KOPT-K1 (cell line): ENCODE measurements around the gene FLYWCH1.

Experiments used
- H3K27ac ChIP-seq: fragments of 200-600 bp; sonication (generic); 2 replicates; pipeline ENCODE4 v1.5.1; 2016; ENCODE audit warnings: antibody characterized with exemption, mild to moderate bottlenecking, low read depth, low read length; ENCODE audit not compliant: poor library complexity, severe bottlenecking
- H3K36me3 ChIP-seq: fragments of 200-600 bp; sonication (generic); 2 replicates; pipeline ENCODE4 v1.5.1; 2017; ENCODE audit warnings: antibody characterized with exemption, mild to moderate bottlenecking, low read length, moderate library complexity; ENCODE audit not compliant: insufficient read depth
- H3K9me3 ChIP-seq: fragments of 200-600 bp; sonication (generic); 2 replicates; pipeline ENCODE4 v1.5.1; 2017; ENCODE audit warnings: antibody characterized with exemption, low read length, mild to moderate bottlenecking; ENCODE audit not compliant: insufficient read depth, poor library complexity, severe bottlenecking

FLYWCH1 gene

GRCh38 chr16:2949705-2950352 lies 38.1 kb downstream of the FLYWCH1 start:
- no peaks in the 10 kb centered on the region for H3K36me3 ChIP-seq

GRCh38 chr16:2950353-2950724 lies 38.6 kb downstream of the FLYWCH1 start:
- Histone ChIP-seq H3K27ac (no peak overlapping the region), H3K9me3 (no peaks in the 10 kb centered on the region), H3K36me3 (no peaks in the 10 kb centered on the region)

More at GRCh38 chr16:2949705-2950352, 38.1 kb downstream of the FLYWCH1 start:
- H3K9me3 ChIP-seq: no peaks in the 10 kb centered on the region
- no peak overlapping the region for H3K27ac ChIP-seq

- Histone ChIP-seq H3K36me3 (no peaks in the 10 kb centered on the region), H3K27ac (no peak overlapping the region), H3K9me3 (no peaks in the 10 kb centered on the region)
These were observed 39.0 kb downstream of the FLYWCH1 start for GRCh38 chr16:2950773-2951172.

- H3K27ac ChIP-seq: no peak overlapping the region
- no peaks in the 10 kb centered on the region for H3K36me3 ChIP-seq
- H3K9me3 ChIP-seq: no peaks in the 10 kb centered on the region
These were observed 40.9 kb downstream of the FLYWCH1 start for GRCh38 chr16:2952679-2953078.

- Histone ChIP-seq H3K9me3 (no peaks in the 10 kb centered on the region), H3K27ac (no peak overlapping the region), H3K36me3 (no peaks in the 10 kb centered on the region)
These were observed 42.2 kb downstream of the FLYWCH1 start for GRCh38 chr16:2953706-2954627.

- Histone ChIP-seq H3K36me3 (no peaks in the 10 kb centered on the region), H3K9me3 (no peaks in the 10 kb centered on the region), H3K27ac (no peak overlapping the region)
These were observed 43.1 kb downstream of the FLYWCH1 start for GRCh38 chr16:2954656-2955381.

- no peaks in the 10 kb centered on the region for H3K36me3 ChIP-seq
- H3K9me3 ChIP-seq: no peaks in the 10 kb centered on the region
- no peak overlapping the region for H3K27ac ChIP-seq
These were observed 43.7 kb downstream of the FLYWCH1 start for GRCh38 chr16:2955438-2955778.

- H3K9me3 ChIP-seq: no peaks in the 10 kb centered on the region
- H3K36me3 ChIP-seq: no peaks in the 10 kb centered on the region
- peak overlapping the region; percentile 41 for H3K27ac ChIP-seq
These were observed 44.2 kb downstream of the FLYWCH1 start for GRCh38 chr16:2955779-2956578.

GRCh38 chr16:2956579-2956956 lies 44.8 kb downstream of the FLYWCH1 start:
- no peaks in the 10 kb centered on the region for H3K36me3 ChIP-seq
- peak overlapping the region; percentile 41 for H3K27ac ChIP-seq
- no peaks in the 10 kb centered on the region for H3K9me3 ChIP-seq

- Histone ChIP-seq H3K9me3 (no peaks in the 10 kb centered on the region), H3K36me3 (no peaks in the 10 kb centered on the region), H3K27ac (no peak overlapping the region)
These were observed 47.5 kb downstream of the FLYWCH1 start for GRCh38 chr16:2959206-2959605.

- Histone ChIP-seq H3K36me3 (no peaks in the 10 kb centered on the region), H3K27ac (no peak overlapping the region), H3K9me3 (no peaks in the 10 kb centered on the region)
These were observed 48.7 kb downstream of the FLYWCH1 start for GRCh38 chr16:2960183-2961010.

GRCh38 chr16:2962334-2963073 lies 50.8 kb downstream of the FLYWCH1 start:
- Histone ChIP-seq H3K9me3 (no peaks in the 10 kb centered on the region), H3K36me3 (no peaks in the 10 kb centered on the region), H3K27ac (peak overlapping the region; percentile 34)

- no peaks in the 10 kb centered on the region for H3K9me3 ChIP-seq
- H3K27ac ChIP-seq: peak overlapping the region; percentile 34
- H3K36me3 ChIP-seq: no peaks in the 10 kb centered on the region
These were observed 51.5 kb downstream of the FLYWCH1 start for GRCh38 chr16:2963074-2963722.
